ENCODE results near the gene GID8. TPM values are rescaled to one million over a fixed set of nuclear protein-coding genes. Genes with fewer than 3 reads are reported as not detected.
A peak's percentile ranks its signal among the peaks of the same experiment; 100 is the strongest.

The GID8 gene
- polyA plus RNA-seq, 2 of the 4 experiments (the other 2 are of a cell fraction): 19.2 to 24.5 TPM

- no peak for TF ChIP-seq ATOH8 (CRISPR knock-in tag; IDR thresholded peaks at IDR 0.05; ENCODE audit: low read depth)
- TF ChIP-seq FOSL2 (IDR thresholded peaks at IDR 0.05): no peak
- TF ChIP-seq FOSL2 (CRISPR knock-in tag; IDR thresholded peaks at IDR 0.05): no peak
- no peak for TF ChIP-seq ZSCAN20 (CRISPR knock-in tag; IDR thresholded peaks at IDR 0.05)
- no peak for TF ChIP-seq RARB (CRISPR knock-in tag; IDR thresholded peaks at IDR 0.05)
- TF ChIP-seq EHMT2 (IDR thresholded peaks at IDR 0.05; ENCODE audit: low read depth): no peak
- TF ChIP-seq CTCF (IDR thresholded peaks at IDR 0.05): no peak
- TF ChIP-seq JUNB (IDR thresholded peaks at IDR 0.05): no peak
- TF ChIP-seq HOXB5 (CRISPR knock-in tag; IDR thresholded peaks at IDR 0.05): no peak
- peak; percentile 99 for TF ChIP-seq MAX (IDR thresholded peaks at IDR 0.05)
- TF ChIP-seq EHF (CRISPR knock-in tag; IDR thresholded peaks at IDR 0.05): no peak
- no peak for TF ChIP-seq FOSB (CRISPR knock-in tag; IDR thresholded peaks at IDR 0.05)
- TF ChIP-seq ZFP36 (IDR thresholded peaks at IDR 0.05; ENCODE audit: borderline replicate concordance, partially characterized antibody): no peak
- no peak for TF ChIP-seq HES2 (IDR thresholded peaks at IDR 0.05)
- TF ChIP-seq JUN (IDR thresholded peaks at IDR 0.05): peak in 1 of 2 experiments; percentile 84; a peak in 3 of 5 replicates
- 0 out of 2 replicates have a peak, but pooled peaks have one; percentile 19 for TF ChIP-seq RFX5 (IDR thresholded peaks at IDR 0.05)
- no peak for TF ChIP-seq NFE2L2 (conservative IDR thresholded peaks at IDR 0.05; ENCODE audit: low read length)
- TF ChIP-seq MAZ (IDR thresholded peaks at IDR 0.05; ENCODE audit: borderline replicate concordance, low read depth, low read length): 0 out of 2 replicates have a peak, but pooled peaks have one; percentile 52
- TF ChIP-seq FOXS1 (CRISPR knock-in tag; IDR thresholded peaks at IDR 0.05): no peak
- no peak for TF ChIP-seq EP300 (IDR thresholded peaks at IDR 0.05)
- TF ChIP-seq HDAC2 (IDR thresholded peaks at IDR 0.05): peak; percentile 71; the same call in 1 of the 2 replicates
- TF ChIP-seq HMGXB4 (CRISPR knock-in tag; IDR thresholded peaks at IDR 0.05; ENCODE audit: borderline replicate concordance): no peak; the same call in 1 of the 2 replicates
- peak; percentile 91 for TF ChIP-seq KDM5A (IDR thresholded peaks at IDR 0.05)
- TF ChIP-seq CHD4 (IDR thresholded peaks at IDR 0.05; ENCODE audit: borderline replicate concordance): no peak
- no peak for TF ChIP-seq CBX8 (IDR thresholded peaks at IDR 0.05)
- no peak for TF ChIP-seq BHLHE40 (IDR thresholded peaks at IDR 0.05; ENCODE audit: low read depth, low read length)
- TF ChIP-seq PBX3 (IDR thresholded peaks at IDR 0.05): no peak
- TF ChIP-seq POLR2A (IDR thresholded peaks at IDR 0.05; ENCODE audit: low read length): peak; percentile 75
- no peak for TF ChIP-seq RAD21 (conservative IDR thresholded peaks at IDR 0.05 in 1 of 2, IDR thresholded peaks at IDR 0.05 in 1 of 2)
- TF ChIP-seq NPAS2 (CRISPR knock-in tag; IDR thresholded peaks at IDR 0.05; ENCODE audit: borderline replicate concordance): no peak
- TF ChIP-seq ESRRA (IDR thresholded peaks at IDR 0.05; ENCODE audit: borderline replicate concordance, low read length): no peak
Observed at GRCh38 chr20:62937268-62938104, 461 bp upstream of the GID8 start (continued).

Data from A549 (cell line).